Activated CD4-positive, alpha-beta memory T cell treated with anti-CD3 and anti-CD28 coated beads, Interleukin-2, amount 10 ng/mL, durations not matched to agents 7 days and 5 days (primary cell): ENCODE measurements around the gene SKI. TPM values are rescaled to one million over a fixed set of nuclear protein-coding genes. Genes with fewer than 3 reads are reported as not detected.
"Not testable (repeated sequence)": the region's sequence is repeated elsewhere in the genome, so short reads cannot be mapped to it uniquely, and the experiment has no call there.

ENCODE experiments used
- CTCF ChIA-PET: fragments of 350-600 bp; sonication (Branson Sonifier 250); formaldehyde crosslinking; loops from one replicate; lab custom pipeline; 2021; ENCODE audit warnings: antibody characterized with exemption, inconsistent platforms; lab: Charles Lee
- POLR2A ChIA-PET: fragments of 350-600 bp; sonication (Branson Sonifier 250); formaldehyde crosslinking; loops from one replicate; lab custom pipeline; 2021; ENCODE audit warnings: antibody characterized with exemption; lab: Charles Lee
- DNase-seq: peaks from one replicate; pipeline ENCODE4 v3.0.0-alpha.2; 2020
- H3K27ac Mint-ChIP-seq: one replicate; pipeline ENCODE4 v1.8.0; 2021; ENCODE audit warnings: mild to moderate bottlenecking, mixed read lengths
- H3K27me3 Mint-ChIP-seq: one replicate; pipeline ENCODE4 v1.8.0; 2021; ENCODE audit warnings: mixed read lengths
- H3K36me3 Mint-ChIP-seq: one replicate; pipeline ENCODE4 v1.8.0; 2021; ENCODE audit warnings: low read depth, mixed read lengths
- H3K4me1 Mint-ChIP-seq: one replicate; pipeline ENCODE4 v1.8.0; 2021; ENCODE audit warnings: mixed read lengths
- H3K4me3 Mint-ChIP-seq: one replicate; pipeline ENCODE4 v1.8.0; 2021; ENCODE audit warnings: mild to moderate bottlenecking, mixed read lengths
- H3K9me3 Mint-ChIP-seq: one replicate; pipeline ENCODE4 v1.8.0; 2021; ENCODE audit warnings: mixed read lengths
- total RNA-seq, 2 experiments: library from RNA; stranded (reverse); gene quantifications; one replicate each; pipeline ENCODE4 v1.2.3, GENCODE V29; 2021

Gene SKI
- total RNA-seq, 2 experiments from 2014 or later, result 58.0 to 61.5 TPM

DNA sequence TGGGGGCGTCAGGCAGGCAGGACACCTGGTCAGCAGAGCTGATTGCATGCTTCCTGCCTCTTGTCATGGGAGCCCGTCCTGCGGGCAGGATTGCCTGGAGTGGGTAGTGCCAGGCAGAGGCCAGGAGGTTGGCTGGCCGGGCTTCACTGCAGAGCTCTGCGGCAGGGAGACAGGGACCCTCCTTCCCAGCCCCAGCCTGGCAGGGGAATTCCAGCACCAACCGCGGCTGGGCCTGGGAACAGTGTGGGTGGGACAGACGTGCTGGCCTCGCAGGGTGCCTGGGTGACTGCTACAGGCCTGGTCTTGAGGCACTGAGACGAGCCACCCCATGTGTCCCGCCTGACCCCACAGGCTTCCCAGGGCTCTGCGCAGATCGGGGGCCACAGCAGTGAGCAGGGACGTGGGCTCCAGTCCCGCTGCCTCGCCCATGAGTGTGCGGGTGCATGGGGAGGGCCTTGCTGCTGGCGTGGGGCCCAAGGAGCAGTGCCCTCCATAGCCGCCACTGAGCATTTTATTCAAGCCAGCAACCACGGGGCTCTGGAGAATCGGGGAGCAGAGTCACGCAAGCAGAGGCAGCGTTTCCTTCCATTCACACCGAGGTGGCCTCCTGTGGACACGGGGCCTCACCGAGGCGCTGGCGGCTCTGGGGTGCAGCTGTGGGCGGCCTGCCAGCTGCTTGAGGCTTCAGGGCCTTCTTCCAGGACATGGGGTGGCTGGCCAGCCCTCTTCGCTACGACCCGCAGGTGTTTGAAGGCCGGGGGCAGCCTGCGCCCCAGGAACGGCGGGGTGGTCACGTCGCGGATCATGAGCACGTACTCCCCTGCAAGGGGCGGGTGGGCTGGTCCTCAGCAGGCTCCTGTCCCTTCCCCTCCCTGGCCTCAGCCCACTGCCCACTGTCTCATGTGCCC lies 92.9 kb downstream of the SKI start:
- Mint-ChIP-seq H3K9me3 (no peaks in the 10 kb centered on the region), H3K27ac (no peak overlapping the region), H3K4me1 (no peaks in the 10 kb centered on the region), H3K36me3 (no peaks in the 10 kb centered on the region), H3K4me3 (no peak overlapping the region), H3K27me3 (no peaks in the 10 kb centered on the region)
- no peak for DNase-seq
- CTCF ChIA-PET, result no interaction called here
- POLR2A ChIA-PET, result no interaction called here

DNA sequence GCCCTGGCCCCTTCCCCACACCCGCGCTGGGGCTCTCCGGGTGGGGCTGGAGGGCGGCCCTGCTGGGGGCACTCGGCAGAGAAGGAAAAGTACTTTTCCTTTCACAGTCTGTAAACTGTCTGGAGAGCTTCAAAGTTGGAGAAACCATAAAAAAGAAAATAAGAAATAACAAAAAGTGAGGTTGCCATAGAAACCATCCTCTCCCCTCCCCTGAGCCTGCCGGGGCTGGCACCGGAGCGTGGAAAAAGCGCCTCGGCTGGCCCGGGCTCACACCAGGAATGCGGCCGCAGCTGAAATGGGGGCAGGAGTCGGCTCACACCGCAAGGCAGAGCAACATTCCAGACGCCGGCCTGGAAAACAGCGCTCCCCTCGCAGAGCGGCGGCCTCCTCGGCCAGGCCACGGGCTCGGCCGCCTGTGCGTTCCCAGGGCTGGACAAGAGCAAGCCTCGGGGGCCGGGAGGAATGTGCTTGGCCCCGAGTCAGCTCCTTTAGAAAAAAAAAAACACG lies 94.0 kb downstream of the SKI start:
- H3K4me3 Mint-ChIP-seq, result no peak overlapping the region
- H3K36me3 Mint-ChIP-seq, result no peaks in the 10 kb centered on the region
- peaks cover under 1% of the 10 kb centered on the region for H3K27me3 Mint-ChIP-seq
- no peak overlapping the region for H3K27ac Mint-ChIP-seq
- no peak for DNase-seq
- CTCF ChIA-PET, result no interaction called here
- POLR2A ChIA-PET, result interaction anchor here (1.3 kb wide), 1 partner anchor 10 kb away, joined by 3 read pairs; no protein-coding TSS in a partner anchor
- H3K4me1 Mint-ChIP-seq, result no peaks in the 10 kb centered on the region
- no peaks in the 10 kb centered on the region for H3K9me3 Mint-ChIP-seq

DNA sequence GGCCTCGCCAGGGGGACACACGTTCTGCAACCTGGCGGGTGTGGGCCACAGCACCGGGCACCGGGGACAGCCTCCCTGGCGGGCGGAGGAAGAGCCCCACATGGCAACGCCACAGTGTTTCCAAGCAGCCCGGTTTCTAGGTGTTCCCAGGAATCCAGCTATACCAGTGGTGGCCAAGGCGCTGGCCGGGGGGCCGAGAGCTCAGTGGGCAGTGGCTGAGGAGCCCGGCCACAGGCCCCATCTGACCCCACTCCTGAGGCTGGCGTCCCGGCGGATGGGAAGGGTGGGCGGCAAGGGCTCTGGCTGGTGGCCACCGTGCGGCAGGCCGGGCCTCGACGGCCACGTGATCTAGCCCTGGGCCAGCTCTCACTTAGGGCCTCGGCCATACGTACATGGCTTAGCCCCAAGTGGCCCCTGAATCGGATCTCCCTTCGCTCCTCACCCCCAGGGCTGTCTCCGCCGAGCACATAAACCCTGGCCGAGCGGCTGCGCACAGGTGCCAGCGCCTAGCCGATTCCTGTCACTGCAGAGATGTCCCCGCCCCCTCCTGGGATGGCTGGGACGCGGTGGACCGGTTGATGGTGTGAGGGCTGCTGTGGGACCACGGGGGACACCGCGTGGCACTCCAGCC lies 94.6 kb downstream of the SKI start:
- Mint-ChIP-seq H3K27me3 (peaks cover 3% of the 10 kb centered on the region), H3K36me3 (no peaks in the 10 kb centered on the region), H3K27ac (no peak overlapping the region), H3K9me3 (no peaks in the 10 kb centered on the region), H3K4me1 (no peaks in the 10 kb centered on the region), H3K4me3 (no peak overlapping the region)
- ChIA-PET POLR2A (interaction anchor here (1.3 kb wide), 1 partner anchor 11 kb away, joined by 3 read pairs; no protein-coding TSS in a partner anchor), CTCF (no interaction called here)
- no peak for DNase-seq

DNA sequence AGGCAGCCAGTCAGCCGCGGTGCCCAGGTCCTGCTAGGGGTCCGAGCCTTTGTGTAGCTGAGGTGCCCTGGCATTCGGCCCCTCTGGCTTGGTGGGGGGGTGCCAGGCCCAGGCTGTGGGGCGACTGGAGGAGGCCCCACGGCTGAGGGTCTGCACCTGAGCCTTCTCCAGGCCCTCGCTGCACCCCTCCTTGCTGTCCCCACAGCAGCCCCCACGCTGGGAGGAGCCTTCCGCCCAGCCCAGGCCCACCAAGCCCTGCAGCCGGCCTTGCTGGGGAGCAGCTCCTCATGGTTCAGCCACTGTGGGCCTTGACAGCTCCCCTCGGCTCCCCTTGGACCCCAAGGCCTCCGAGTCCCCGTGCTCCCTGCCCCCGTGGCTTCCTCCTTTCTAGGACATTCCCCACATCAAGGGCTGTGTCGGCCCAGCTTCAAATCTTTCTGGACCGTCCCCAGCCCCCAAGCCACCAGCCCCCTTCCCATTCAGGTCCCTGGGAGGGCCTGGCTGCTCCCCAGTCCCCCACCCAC lies 95.4 kb downstream of the SKI start:
- DNase-seq, result no peak

DNA sequence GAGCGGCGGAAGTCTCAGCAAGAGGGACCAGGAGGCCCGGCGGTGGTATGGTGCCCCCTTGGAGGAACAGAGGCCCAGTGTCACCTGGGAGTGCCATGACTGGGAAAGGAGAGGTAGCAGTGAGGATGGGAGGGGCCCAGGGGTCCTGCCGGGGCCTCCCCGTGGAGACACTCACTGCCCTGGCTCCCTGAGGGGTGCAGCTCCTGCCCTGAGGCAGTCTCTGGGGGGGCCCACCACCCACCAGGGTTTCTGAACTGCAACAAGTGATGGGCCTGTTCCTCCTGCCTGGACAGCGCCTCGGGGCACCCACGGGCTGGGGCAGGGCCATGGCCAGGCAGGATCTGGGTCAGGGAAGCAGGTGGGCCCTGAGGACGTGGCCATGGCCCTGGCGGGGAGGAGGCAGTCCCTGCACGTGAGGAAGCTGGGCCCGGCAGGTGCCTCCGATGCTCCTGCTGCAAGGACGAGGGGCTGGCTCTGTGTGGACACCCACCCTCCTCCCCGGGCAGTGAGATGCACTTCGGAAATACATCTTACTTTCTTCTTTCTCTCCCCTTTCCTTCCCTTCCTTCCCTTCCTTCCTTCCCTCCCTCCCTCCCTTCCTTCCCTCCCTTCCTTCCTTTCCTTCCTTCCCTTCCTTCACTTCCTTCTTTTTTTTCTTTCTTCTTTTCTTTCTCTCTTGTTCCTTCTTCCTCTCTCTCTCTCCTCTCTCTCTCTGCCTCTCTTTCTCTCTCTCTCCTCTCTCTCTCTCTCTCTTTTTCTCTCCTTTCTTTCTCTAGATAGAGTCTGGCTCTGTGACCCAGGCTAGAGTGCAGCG lies 96.6 kb downstream of the SKI start:
- H3K9me3 Mint-ChIP-seq, result no peaks in the 10 kb centered on the region
- no peaks in the 10 kb centered on the region for H3K36me3 Mint-ChIP-seq
- H3K4me1 Mint-ChIP-seq, result no peaks in the 10 kb centered on the region
- ChIA-PET POLR2A (no interaction called here), CTCF (no interaction called here)
- H3K4me3 Mint-ChIP-seq, result no peak overlapping the region
- H3K27ac Mint-ChIP-seq, result no peak overlapping the region
- DNase-seq, result no peak
- peaks cover 3% of the 10 kb centered on the region for H3K27me3 Mint-ChIP-seq

More for the DNA sequence above, 95.4 kb downstream of the SKI start:
- Mint-ChIP-seq H3K9me3 (no peaks in the 10 kb centered on the region), H3K4me1 (no peaks in the 10 kb centered on the region), H3K27me3 (peaks cover 3% of the 10 kb centered on the region), H3K27ac (no peak overlapping the region), H3K4me3 (no peak overlapping the region), H3K36me3 (no peaks in the 10 kb centered on the region)
- CTCF ChIA-PET, result no interaction called here
- POLR2A ChIA-PET, result no interaction called here

DNA sequence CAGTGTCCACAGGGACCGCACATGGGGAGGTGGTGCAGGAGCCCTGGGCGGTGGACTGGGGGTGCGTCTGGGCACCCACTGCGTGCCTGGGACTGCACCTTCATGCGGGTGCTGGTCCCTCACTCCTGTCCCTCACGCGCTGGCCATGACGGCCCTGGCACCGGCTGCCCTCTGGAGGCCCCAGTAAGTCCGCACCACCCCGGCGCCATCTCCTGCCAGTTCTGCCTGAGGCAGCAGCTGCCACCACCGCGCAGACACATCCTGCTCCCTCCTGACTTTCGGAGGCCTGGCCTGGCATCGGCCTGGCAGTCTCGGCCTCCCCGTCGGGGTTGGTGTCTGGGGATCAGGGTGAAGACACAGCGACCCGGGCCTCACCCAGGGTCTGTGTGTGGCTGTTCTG lies 98.4 kb downstream of the SKI start:
- H3K36me3 Mint-ChIP-seq, result no peaks in the 10 kb centered on the region
- peaks cover 3% of the 10 kb centered on the region for H3K27me3 Mint-ChIP-seq
- no peak overlapping the region for H3K4me3 Mint-ChIP-seq
- H3K27ac Mint-ChIP-seq, result no peak overlapping the region
- no peaks in the 10 kb centered on the region for H3K9me3 Mint-ChIP-seq
- DNase-seq, result no peak
- ChIA-PET CTCF (no interaction called here), POLR2A (no interaction called here)
- H3K4me1 Mint-ChIP-seq, result no peaks in the 10 kb centered on the region

DNA sequence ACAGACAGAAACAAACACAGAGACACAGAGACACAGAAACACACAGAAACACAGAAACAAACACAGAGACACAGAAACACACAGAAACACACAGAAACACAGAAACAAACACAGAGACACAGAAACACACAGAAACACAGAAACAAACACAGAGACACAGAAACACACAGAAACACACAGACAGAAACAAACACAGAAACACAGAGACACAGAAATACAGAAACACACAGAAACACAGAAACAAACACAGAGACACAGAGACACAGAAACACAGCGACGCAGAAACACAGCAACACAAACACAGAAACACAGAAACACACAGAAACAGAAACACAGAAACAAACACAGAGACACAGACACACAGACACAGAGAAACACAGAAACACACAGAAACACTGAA lies 99.0 kb downstream of the SKI start:
- H3K27ac Mint-ChIP-seq, H3K4me3 Mint-ChIP-seq, CTCF ChIA-PET, POLR2A ChIA-PET, H3K9me3 Mint-ChIP-seq, DNase-seq, H3K4me1 Mint-ChIP-seq, H3K36me3 Mint-ChIP-seq, H3K27me3 Mint-ChIP-seq: not testable (repeated sequence)

DNA sequence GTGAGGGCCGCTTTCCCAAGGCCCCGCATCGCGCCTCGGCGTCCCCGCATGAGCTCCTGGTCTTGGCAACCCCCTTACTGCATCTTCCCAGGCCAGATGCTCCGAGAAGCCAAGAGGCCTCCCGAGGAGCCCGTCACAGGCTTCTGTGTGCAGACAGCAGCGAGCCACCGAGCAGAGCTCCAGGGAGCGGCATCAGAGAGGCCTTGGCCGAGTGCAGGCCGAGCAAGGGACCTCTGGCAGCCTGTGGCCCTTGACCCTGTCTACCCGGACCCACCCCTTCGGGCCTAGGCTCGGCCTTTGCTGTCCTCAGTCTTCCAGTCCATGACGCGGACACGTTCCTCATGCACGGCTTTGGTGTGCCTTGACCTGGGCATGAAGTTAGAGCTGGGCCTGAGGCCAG lies 99.7 kb downstream of the SKI start:
- Mint-ChIP-seq H3K4me3 (no peak overlapping the region), H3K27me3 (peaks cover 3% of the 10 kb centered on the region), H3K4me1 (no peaks in the 10 kb centered on the region), H3K36me3 (no peaks in the 10 kb centered on the region), H3K27ac (no peak overlapping the region), H3K9me3 (no peaks in the 10 kb centered on the region)
- ChIA-PET POLR2A (no interaction called here), CTCF (no interaction called here)
- DNase-seq, result no peak

DNA sequence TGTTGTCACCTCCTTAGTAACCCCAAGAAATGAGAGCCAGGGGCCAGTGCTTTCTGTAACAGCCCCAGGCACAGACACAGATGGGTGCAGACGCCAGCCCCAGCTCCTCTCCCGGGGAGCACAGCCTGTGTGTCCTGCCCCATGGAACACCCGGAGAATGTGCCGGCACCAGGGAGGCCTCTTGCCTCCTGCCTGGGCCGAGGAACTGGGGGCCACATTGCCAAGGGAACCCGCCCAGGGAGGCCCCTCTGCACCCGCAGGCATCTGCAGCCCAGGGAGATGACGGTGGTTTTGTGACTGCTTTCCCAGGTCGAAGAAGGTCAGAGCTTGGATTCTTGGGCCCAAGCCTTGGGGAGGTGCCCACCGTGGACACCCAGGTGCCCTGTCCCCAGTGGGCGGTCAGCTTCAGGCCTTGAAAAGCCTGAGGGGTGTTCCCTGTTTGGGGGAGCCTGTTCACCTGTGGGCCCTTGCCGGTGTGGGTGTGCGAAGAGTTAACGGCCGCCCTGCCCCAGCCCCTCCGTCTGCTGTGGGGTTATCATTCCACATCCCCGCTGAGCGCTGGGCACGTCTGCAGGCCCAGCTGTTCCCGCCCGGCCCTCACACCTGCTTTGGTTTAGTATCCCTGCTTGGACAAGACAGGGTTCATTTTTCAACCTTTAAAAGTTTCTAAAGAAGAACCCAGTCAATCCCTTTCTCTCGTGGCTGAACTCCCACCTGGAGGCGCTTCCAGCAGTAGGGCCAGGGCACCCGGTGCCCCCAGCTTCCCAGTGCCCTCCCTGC lies 100.7 kb downstream of the SKI start:
- no peaks in the 10 kb centered on the region for H3K36me3 Mint-ChIP-seq
- no peak overlapping the region for H3K27ac Mint-ChIP-seq
- no peak overlapping the region for H3K4me3 Mint-ChIP-seq
- H3K27me3 Mint-ChIP-seq, result peaks cover 3% of the 10 kb centered on the region
- ChIA-PET POLR2A (no interaction called here), CTCF (no interaction called here)
- no peak for DNase-seq
- H3K4me1 Mint-ChIP-seq, result no peaks in the 10 kb centered on the region
- H3K9me3 Mint-ChIP-seq, result no peaks in the 10 kb centered on the region

DNA sequence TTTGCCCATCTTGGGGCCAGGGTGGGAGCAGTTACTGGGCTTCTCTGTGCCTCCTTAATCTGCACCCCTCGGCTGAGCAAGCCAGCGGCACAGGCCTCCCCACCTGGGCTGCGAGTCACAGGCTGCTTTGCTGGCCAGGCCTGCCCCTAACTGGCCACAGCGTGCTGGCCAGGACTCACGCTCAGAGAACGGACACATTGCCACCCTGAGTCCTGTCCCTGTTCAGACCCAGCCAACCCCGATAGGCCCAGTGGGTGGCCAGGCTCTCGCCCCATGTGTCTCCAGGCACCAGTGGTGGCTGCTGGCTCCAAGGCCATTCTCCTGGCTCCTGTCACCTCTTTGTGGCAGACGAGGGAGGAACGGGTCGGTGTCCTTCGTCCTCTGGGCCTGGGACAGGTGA lies 101.9 kb downstream of the SKI start:
- Mint-ChIP-seq H3K27ac (no peak overlapping the region), H3K27me3 (peaks cover 3% of the 10 kb centered on the region), H3K9me3 (no peaks in the 10 kb centered on the region), H3K4me3 (no peak overlapping the region), H3K4me1 (no peaks in the 10 kb centered on the region), H3K36me3 (no peaks in the 10 kb centered on the region)
- ChIA-PET CTCF (no interaction called here), POLR2A (no interaction called here)
- no peak for DNase-seq

DNA sequence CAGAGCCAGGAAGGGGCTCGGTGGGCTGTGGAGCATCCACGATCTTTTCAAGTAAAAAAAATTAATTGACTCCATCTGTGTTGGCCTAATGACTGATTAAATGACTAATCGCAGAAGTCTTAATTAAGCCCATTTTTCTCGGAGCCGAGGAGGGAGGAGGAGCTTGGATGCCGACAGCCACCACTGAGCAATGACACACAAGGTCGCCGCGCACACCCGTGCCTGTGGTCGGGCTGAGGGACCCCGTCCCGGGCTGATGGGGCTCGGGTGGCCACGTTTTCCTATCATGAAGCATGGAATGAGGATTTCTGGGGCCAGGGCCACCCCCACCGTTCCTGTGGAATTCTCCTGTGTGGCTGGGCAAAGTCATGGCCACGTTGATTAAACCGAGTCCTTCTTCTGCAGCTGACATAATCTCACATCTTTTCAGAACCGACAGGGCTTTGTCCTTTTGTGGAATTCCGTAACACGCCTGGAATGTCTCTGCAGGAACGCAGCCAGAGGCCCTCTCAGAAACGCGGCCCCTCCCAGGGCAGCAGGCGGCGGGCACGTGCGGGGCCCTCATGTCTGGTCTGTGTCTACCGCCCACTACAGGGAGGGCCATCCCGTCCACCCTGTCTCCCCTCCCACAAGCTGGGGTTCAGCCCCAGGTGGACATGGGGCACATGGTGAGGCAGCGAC lies 102.5 kb downstream of the SKI start:
- Mint-ChIP-seq H3K9me3 (no peaks in the 10 kb centered on the region), H3K27ac (no peak overlapping the region), H3K36me3 (no peaks in the 10 kb centered on the region), H3K4me3 (no peak overlapping the region), H3K4me1 (no peaks in the 10 kb centered on the region), H3K27me3 (peaks cover 3% of the 10 kb centered on the region)
- no peak for DNase-seq
- CTCF ChIA-PET, result no interaction called here
- POLR2A ChIA-PET, result no interaction called here

DNA sequence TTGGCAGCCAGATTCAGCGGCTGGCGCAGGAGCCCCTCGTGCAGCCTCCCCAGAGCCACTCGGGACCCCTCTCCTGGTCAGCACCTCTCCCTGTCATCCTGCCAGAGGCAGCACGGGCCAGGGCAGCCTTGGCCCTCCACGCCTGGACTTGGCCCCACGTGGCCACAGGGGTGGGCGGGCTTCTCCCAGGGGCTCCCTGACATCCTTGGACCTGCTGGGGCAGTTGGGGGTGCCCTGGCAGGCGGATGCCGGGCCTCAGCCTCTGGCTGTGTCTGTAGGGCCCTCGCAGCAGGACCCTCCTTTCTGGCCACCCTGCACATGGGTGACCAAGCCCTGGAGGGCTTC lies 103.1 kb downstream of the SKI start:
- ChIA-PET CTCF (no interaction called here), POLR2A (no interaction called here)
- DNase-seq, result no peak
- Mint-ChIP-seq H3K27ac (no peak overlapping the region), H3K36me3 (no peaks in the 10 kb centered on the region), H3K9me3 (no peaks in the 10 kb centered on the region), H3K27me3 (peaks cover 3% of the 10 kb centered on the region), H3K4me3 (no peak overlapping the region), H3K4me1 (no peaks in the 10 kb centered on the region)
